Fibroblast of the aortic adventitia (primary cell): ENCODE measurements around the gene GMPR2. TPM values are rescaled to one million over a fixed set of nuclear protein-coding genes. Genes with fewer than 3 reads are reported as not detected.
"Not testable (repeated sequence)": the region's sequence is repeated elsewhere in the genome, so short reads cannot be mapped to it uniquely, and the experiment has no call there.

Experiments used
- DNase-seq: peaks from one replicate; pipeline ENCODE4 v3.0.0-alpha.2; 2010; ENCODE audit warnings: low read depth
- H3K4me3 ChIP-seq: 2 replicates; pipeline ENCODE4 v1.5.1; 2011; ENCODE audit warnings: low read depth, mild to moderate bottlenecking, control low read depth, low read length, moderate library complexity
- CTCF ChIP-seq: IDR thresholded peaks from 2 replicates; pipeline ENCODE4 v1.5.1; 2011; ENCODE audit warnings: mild to moderate bottlenecking, low read length, control low read depth, inconsistent platforms; ENCODE audit not compliant: insufficient read depth
- total RNA-seq: library from RNA; depleted of rRNA; stranded (reverse); fragments of >200 nt; gene quantifications from 2 replicates; pipeline ENCODE4 v1.2.3, GENCODE V29; 2012; ENCODE audit warnings: low replicate concordance

Gene GMPR2
- total RNA-seq, 1 donor = 53.6 TPM

GRCh38 chr14:24240110-24240918 is 7.6 kb downstream of the GMPR2 start:
- TF ChIP-seq CTCF = no peak
- H3K4me3 ChIP-seq = no peak overlapping the region
- no peak for DNase-seq

GRCh38 chr14:24241829-24242443 is 9.2 kb downstream of the GMPR2 start:
- peak; percentile 90 for DNase-seq
- peak; percentile 59 for TF ChIP-seq CTCF
- peak overlapping the region; percentile 96 for H3K4me3 ChIP-seq

- no peak for DNase-seq
- TF ChIP-seq CTCF = no peak
- peak overlapping the region; percentile 96 for H3K4me3 ChIP-seq
Measured at GRCh38 chr14:24243336-24243836, 10.7 kb downstream of the GMPR2 start.

GRCh38 chr14:24245350-24245749 is 12.6 kb downstream of the GMPR2 start:
- H3K4me3 ChIP-seq, DNase-seq: not testable (repeated sequence)

GRCh38 chr14:24246765-24247212 is 14.1 kb downstream of the GMPR2 start:
- H3K4me3 ChIP-seq = no peak overlapping the region
- no peak for DNase-seq
- no peak for TF ChIP-seq CTCF

GRCh38 chr14:24247422-24247821 is 14.7 kb downstream of the GMPR2 start:
- no peak for TF ChIP-seq CTCF
- H3K4me3 ChIP-seq = no peak overlapping the region
- no peak for DNase-seq
